Liver (tissue), 3 donors: Measurements from ENCODE around the gene MARCKS.

Experiments used
- EGR1 ChIP-seq, 2 donors: IDR thresholded peaks; 2 replicates each; pipeline ENCODE4 v1.6.1; 2016 to 2018; ENCODE audit warnings: antibody characterized with exemption in 2 of 2, low read depth in 2 of 2
- GABPA ChIP-seq, 2 donors: IDR thresholded peaks in 1 of 2; conservative IDR thresholded peaks in 1 of 2; 2 replicates each; pipeline ENCODE4 v1.6.1; 2016; ENCODE audit warnings: antibody characterized with exemption in 2 of 2, mild to moderate bottlenecking in 1 of 2, moderate library complexity in 1 of 2
- HNF4G ChIP-seq: IDR thresholded peaks from 2 replicates; pipeline ENCODE4 v1.6.1; 2016; ENCODE audit warnings: antibody characterized with exemption
- MAX ChIP-seq: IDR thresholded peaks from 2 replicates; pipeline ENCODE4 v1.6.1; 2016; ENCODE audit warnings: antibody characterized with exemption
- RAD21 ChIP-seq, 2 donors: IDR thresholded peaks; 2 replicates each; pipeline ENCODE4 v1.6.1; 2016; ENCODE audit warnings: antibody characterized with exemption in 2 of 2, mild to moderate bottlenecking in 2 of 2
- RXRA ChIP-seq, 2 donors: IDR thresholded peaks; 2 replicates each; pipeline ENCODE4 v1.6.1; 2017 to 2018; ENCODE audit warnings: antibody characterized with exemption in 2 of 2, mild to moderate bottlenecking in 1 of 2
- SP1 ChIP-seq: IDR thresholded peaks from 2 replicates; pipeline ENCODE4 v1.6.1; 2018; ENCODE audit warnings: antibody characterized with exemption, mild to moderate bottlenecking
- TAF1 ChIP-seq: conservative IDR thresholded peaks from 2 replicates; pipeline ENCODE4 v1.6.1; 2016; ENCODE audit warnings: antibody characterized with exemption, mild to moderate bottlenecking
- YY1 ChIP-seq: IDR thresholded peaks from 2 replicates; pipeline ENCODE4 v1.6.1; 2016; ENCODE audit warnings: antibody characterized with exemption, mild to moderate bottlenecking
- TF ChIP-seq, protein P1 (sequence below): fragments of 150-350 bp; IDR thresholded peaks from 2 replicates; pipeline ENCODE4 v1.5.1; 2017; ENCODE audit warnings: improper control_type of control experiment, low read depth, low read length; ENCODE audit not compliant: missing input control
- TF ChIP-seq, protein P2 (sequence below): IDR thresholded peaks from 2 replicates; pipeline ENCODE4 v1.6.1; 2016; ENCODE audit warnings: antibody characterized with exemption, mild to moderate bottlenecking
- donor health status: healthy.
- donor health status: healthy.

GRCh38 chr6:113819169-113819830, 37.8 kb upstream of the MARCKS start:
- TF ChIP-seq, protein P1, sequence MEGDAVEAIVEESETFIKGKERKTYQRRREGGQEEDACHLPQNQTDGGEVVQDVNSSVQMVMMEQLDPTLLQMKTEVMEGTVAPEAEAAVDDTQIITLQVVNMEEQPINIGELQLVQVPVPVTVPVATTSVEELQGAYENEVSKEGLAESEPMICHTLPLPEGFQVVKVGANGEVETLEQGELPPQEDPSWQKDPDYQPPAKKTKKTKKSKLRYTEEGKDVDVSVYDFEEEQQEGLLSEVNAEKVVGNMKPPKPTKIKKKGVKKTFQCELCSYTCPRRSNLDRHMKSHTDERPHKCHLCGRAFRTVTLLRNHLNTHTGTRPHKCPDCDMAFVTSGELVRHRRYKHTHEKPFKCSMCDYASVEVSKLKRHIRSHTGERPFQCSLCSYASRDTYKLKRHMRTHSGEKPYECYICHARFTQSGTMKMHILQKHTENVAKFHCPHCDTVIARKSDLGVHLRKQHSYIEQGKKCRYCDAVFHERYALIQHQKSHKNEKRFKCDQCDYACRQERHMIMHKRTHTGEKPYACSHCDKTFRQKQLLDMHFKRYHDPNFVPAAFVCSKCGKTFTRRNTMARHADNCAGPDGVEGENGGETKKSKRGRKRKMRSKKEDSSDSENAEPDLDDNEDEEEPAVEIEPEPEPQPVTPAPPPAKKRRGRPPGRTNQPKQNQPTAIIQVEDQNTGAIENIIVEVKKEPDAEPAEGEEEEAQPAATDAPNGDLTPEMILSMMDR, result no peak
- TF ChIP-seq, protein P2, sequence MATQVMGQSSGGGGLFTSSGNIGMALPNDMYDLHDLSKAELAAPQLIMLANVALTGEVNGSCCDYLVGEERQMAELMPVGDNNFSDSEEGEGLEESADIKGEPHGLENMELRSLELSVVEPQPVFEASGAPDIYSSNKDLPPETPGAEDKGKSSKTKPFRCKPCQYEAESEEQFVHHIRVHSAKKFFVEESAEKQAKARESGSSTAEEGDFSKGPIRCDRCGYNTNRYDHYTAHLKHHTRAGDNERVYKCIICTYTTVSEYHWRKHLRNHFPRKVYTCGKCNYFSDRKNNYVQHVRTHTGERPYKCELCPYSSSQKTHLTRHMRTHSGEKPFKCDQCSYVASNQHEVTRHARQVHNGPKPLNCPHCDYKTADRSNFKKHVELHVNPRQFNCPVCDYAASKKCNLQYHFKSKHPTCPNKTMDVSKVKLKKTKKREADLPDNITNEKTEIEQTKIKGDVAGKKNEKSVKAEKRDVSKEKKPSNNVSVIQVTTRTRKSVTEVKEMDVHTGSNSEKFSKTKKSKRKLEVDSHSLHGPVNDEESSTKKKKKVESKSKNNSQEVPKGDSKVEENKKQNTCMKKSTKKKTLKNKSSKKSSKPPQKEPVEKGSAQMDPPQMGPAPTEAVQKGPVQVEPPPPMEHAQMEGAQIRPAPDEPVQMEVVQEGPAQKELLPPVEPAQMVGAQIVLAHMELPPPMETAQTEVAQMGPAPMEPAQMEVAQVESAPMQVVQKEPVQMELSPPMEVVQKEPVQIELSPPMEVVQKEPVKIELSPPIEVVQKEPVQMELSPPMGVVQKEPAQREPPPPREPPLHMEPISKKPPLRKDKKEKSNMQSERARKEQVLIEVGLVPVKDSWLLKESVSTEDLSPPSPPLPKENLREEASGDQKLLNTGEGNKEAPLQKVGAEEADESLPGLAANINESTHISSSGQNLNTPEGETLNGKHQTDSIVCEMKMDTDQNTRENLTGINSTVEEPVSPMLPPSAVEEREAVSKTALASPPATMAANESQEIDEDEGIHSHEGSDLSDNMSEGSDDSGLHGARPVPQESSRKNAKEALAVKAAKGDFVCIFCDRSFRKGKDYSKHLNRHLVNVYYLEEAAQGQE, result no peak
- no peak for TF ChIP-seq HNF4G
- no peak for TF ChIP-seq YY1
- no peak for TF ChIP-seq MAX
- TF ChIP-seq TAF1, result no peak
- TF ChIP-seq RAD21 (IDR thresholded peaks at IDR 0.05), result no peak
- TF ChIP-seq SP1, result no peak
- no peak for TF ChIP-seq EGR1 (IDR thresholded peaks at IDR 0.05; ENCODE audit: low read depth in 2 of 2)
- TF ChIP-seq GABPA (IDR thresholded peaks at IDR 0.05 in 1 of 2, conservative IDR thresholded peaks at IDR 0.05 in 1 of 2), result no peak
- no peak for TF ChIP-seq RXRA (IDR thresholded peaks at IDR 0.05)
